ENCODE results near the gene CXCL17. TPM values are rescaled to one million over a fixed set of nuclear protein-coding genes. Genes with fewer than 3 reads are reported as not detected.

The CXCL17 gene
- total RNA-seq, 2 experiments from 2014 or later, result not detected

DNA sequence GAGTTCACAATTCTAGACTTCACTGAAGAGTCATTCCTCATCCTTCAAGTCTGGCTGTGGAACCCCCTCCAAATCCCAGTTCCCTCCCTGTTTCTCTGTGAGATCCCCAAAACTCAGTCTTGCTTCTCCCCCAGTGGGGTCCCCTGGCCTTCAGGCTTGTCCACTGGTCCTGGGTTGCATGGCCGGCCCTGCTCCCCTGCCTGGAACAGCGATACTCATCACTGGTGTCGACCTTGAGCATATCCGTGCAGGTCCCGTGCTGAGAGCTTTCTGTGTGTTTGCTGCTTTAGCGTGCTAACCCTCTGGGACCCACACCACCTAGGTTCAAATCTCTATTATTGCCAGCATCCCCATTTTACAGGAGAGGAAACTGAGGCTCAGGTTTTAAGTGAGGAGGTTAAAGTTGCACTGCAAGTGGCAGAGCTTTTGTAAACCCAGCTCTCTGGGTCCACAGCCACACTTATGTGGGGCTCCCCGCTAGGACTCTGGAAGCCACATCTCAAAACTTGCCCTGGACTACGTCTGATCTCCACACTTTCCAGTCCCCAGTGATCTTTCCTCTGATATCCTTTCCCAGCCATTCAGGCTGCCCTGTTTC, 31.1 kb downstream of the CXCL17 start:
- CTCF ChIA-PET, result interaction anchor here (0.7 to 1.4 kb wide), 2 partner anchors 29 to 118 kb away, joined by 3 read pairs; no protein-coding TSS in a partner anchor
- POLR2A ChIA-PET, result no interaction called here

DNA sequence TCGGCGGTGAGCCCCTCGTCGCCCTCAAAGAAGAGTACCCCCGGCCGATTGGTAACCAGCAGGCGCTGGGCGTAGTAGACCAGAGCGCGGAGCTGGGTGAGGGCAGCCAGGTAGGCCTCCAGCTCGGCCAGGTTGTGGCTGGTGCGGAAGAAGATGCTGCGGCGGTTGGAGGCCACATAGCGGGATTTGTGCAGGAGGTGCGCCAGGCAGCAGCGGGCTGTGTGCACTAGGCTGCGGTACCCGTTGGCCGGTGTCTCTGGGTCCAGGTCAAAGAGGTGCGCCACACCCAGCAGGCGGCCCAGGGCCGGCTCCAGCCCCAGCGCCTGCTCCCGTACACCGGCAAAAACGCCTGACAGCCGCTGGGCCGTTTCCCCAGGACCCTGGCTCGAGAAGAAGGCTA, 32.4 kb downstream of the CXCL17 start:
- ChIA-PET CTCF (interaction anchor here (0.7 kb wide), 1 partner anchor 9 kb away, joined by 3 read pairs; no protein-coding TSS in a partner anchor), POLR2A (no interaction called here)

DNA sequence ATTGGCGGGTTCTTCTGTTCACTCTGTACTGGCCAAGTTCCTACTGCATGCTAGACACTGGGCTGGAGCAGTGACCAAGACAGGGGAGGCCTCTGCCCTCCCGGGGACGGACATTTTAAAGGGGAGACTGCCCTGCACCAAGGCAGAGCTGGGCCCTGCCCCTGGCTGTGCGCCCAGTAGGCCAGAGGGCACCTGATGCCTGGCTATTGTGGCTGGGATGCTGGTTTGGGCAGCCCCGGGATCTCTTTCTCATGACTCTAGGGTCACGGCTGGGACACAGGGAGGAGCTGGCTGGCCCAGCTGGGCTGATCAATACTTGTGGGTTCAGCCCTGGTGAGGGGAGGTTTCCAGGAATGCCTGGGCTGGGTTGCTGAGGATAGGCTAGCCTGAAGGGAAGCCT, 33.3 kb downstream of the CXCL17 start:
- ChIA-PET POLR2A (no interaction called here), CTCF (no interaction called here)

DNA sequence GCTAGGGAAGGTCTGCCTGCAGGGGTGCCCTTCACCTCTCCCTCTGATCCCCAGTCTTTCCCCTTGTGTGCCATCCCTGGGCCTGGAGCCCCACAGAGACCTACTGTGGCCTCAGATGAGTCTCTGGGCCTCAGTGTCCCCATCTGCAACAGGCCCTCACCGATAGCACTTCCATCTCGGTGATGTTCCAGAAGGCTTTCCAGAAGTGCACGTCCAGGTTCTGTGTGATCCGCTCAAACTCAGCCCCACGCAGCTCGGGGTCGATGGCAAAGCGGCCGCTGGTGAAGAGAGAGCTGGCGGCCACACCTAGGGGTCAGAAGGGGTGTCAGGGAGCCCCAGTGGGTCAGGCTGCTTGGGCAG, 35.0 kb downstream of the CXCL17 start:
- CTCF ChIA-PET, result no interaction called here
- POLR2A ChIA-PET, result no interaction called here

DNA sequence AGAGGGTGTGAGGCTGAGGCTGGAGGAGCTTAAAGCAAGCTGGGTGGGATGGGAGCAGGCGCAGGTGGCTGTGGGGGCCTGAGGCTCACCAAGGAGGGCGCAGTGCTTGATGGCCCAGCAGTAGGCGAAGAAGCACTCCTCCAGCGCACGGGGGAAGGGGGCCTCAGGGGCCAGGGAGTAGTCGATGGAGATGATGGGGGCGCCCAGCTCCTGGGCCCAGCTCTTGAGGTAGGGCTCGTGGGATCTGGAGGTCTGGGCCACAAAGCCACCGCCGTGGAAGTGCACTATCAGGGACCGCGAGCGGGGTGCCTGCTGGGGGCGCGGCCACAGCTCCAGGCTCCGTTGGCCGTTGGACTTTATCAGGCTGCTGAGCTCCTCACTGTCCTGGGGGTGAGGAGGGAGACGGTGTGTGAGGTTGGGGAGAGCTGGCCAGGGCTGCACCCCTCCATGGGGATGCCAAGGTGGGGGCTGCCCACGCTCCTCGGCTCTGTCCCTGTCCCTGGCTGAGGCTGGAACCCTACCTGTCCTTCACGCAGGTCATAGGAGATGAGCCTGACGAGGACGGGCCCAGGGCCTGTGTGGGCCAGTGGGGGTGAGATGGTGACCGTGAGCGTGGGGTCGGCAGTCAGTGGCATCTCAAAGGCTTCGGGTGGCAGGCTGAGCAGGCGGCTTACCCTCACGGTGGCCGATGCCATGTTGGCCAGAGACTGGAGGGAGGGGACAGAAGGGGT, 35.5 kb downstream of the CXCL17 start:
- CTCF ChIA-PET, result interaction anchor here (0.6 to 1.3 kb wide), 2 partner anchors 12 to 571 kb away, joined by 3 to 6 read pairs; no protein-coding TSS in a partner anchor
- POLR2A ChIA-PET, result no interaction called here

DNA sequence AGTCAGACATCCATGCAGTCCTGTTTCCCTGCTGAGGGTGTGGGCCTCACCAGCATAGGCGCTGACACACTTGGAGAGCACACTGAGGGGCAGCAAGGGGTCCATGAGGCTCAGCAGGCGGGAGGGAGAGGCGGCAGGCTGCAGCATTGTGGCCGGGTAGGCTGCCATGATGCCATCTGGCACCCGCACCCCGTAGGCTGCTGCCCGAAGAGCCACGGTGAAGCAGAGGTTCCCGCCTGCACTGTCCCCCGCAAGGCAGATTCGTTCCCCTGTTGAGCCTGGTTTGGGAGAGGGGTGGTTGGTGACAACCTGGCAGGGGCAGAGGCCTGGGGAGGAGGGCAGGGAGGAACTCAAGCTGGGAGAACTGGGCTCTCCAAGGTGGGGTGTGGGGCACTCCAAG, 36.6 kb downstream of the CXCL17 start:
- POLR2A ChIA-PET, result no interaction called here
- CTCF ChIA-PET, result interaction anchor here (1.3 kb wide), 1 partner anchor 14 kb away, joined by 6 read pairs; no protein-coding TSS in a partner anchor

DNA sequence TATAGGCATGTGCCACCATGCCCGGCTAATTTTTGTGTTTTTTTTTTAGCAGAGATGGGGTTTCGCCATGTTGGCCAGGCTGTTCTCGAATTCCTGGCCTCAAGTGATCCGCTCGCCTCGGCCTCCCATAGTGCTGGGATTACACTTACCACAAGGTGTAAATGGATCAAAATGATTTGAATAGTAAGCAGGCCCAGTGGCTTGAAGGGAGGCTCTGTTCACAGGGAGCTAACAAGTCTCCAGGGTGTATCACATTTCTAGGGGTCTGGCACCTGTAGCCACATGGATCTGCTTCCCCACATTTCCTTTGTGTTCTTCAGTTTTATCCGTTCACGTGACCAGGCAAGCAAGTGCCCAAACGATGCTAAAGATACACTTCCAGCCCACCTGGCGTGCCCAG, 39.2 kb downstream of the CXCL17 start:
- ChIA-PET CTCF (interaction anchor here (1.7 kb wide), 1 partner anchor 37 kb away, joined by 4 read pairs; no protein-coding TSS in a partner anchor), POLR2A (interaction anchor here (0.6 kb wide), 1 partner anchor 1545 kb away, joined by 11 read pairs; no protein-coding TSS in a partner anchor)

- CTCF ChIA-PET, result interaction anchor here (0.6 to 4.9 kb wide), 6 partner anchors 16 to 293 kb away, joined by 3 to 20 read pairs (median 3); no protein-coding TSS in a partner anchor
These were observed 40.2 kb downstream of the CXCL17 start for GRCh38 chr19:42402376-42403116.

DNA sequence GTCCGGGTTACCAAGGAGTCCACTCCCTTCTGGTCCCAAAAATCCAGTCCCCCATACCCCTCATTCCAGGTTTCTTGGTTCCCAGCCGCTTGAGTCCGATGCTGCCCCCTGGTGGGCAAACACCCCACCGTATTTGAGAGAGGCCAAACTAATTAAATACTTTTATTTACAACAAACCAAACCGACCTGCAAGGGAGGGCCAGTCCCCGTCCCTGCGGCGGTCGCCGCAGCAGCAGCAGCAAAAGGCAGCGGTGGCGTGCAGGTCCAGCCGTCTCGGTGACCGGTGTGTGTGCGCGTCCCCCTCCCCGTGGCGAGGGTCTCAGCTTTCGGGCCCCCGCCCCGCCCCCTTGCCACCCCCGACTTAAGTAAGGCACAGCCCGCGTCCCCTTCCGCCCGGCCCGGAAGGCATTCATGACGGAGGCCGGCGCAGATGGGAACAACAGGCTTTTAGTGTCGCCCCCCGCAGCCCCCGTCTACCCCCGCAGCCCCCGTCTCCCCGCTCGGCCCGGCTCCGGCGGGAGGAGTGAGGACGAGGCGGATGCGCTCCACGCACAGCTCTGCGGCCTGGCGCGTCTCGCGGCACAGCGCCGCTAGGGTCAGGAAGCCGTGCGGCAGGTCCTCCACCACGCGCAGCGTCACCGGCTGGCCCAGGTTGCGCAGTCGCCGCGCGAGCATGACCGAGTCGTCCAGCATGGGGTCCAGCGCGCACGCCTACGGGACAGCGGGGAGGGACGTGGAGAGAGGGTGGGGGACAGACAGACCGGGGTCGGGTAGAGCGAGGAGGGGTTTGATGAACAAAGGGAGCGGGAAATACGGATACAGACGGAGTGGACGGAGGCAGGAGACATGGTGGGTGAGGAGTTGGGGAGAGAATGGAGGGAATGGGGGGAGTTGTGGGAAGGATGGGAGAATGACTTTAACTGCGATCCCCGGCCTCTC, 41.1 kb downstream of the CXCL17 start:
- ChIA-PET POLR2A (interaction anchor here (0.6 kb wide), 1 partner anchor 146 kb away, joined by 3 read pairs; no protein-coding TSS in a partner anchor), CTCF (interaction anchor here (0.6 to 4.9 kb wide), 12 partner anchors 9 to 292 kb away, joined by 3 to 20 read pairs (median 3); no protein-coding TSS in a partner anchor)

More at GRCh38 chr19:42402376-42403116, 40.2 kb downstream of the CXCL17 start:
- POLR2A ChIA-PET, result interaction anchor here (0.6 kb wide), 1 partner anchor 147 kb away, joined by 3 read pairs; no protein-coding TSS in a partner anchor

DNA sequence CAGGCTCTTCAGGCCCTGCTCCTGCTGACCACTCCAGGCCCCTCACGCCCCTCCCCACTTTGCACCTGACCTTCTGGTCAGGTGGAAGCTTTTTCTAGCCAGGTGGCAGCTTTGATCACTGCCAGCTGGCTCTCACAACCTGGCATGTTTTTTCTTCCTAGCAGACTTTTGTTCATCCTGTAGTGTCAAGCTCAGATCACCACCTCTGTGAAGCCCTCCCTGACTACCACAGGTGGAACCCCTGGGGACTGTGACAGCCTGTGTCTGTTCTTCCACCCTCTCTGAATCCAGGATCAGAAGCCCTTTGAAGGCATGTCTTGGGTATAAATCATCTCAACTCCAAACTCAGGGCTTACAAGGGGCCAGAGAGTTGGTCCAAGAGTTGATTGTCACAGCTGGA, 42.3 kb downstream of the CXCL17 start:
- CTCF ChIA-PET, result interaction anchor here (1.1 to 4.9 kb wide), 5 partner anchors 12 to 40 kb away, joined by 3 to 20 read pairs (median 4); no protein-coding TSS in a partner anchor
- POLR2A ChIA-PET, result interaction anchor here (0.5 kb wide), 1 partner anchor 18 kb away, joined by 3 read pairs; no protein-coding TSS in a partner anchor

DNA sequence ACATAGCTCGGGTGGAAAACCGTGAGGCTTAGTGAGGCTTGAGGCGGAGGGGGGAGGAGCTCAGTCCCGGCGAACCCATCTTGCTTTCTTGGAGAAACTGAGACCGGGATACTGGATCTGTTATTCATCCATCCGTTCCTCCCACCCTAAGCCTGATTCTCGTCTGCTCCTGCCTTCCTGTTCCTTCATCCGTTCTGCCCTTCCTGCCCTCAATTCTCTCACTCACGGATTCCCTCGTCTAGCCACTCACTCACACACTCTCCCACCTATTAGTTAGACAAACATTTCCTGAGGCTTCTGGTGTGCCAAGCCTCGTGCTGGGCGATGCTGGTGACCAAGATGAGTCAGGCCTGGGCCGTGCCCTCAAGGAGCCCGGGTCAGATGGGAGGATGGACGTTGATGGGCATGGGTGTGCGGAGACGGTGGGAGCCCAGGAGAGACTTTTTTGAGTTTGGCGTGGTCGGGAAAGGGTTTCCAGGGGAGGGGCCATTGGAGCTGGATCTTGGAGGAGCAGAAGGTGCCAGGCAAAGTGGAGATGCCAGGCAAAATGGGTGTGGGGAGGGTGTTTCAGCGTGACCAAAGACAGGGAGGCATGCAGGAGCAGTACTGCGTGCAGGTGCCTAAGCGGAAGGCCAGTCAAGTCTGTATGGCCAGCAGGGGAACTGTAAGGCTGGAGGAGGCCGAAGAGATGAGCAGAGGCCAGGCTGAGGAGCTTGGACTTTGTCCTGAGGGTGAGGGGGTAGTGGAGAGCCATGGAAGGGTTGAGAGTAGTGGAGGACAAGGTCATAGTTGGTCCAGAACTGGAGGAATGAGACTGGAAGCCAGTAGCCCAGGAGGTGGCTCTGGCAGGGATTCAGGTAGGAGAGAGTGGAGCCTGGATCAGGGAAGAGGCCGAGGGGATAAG, 45.2 kb downstream of the CXCL17 start:
- POLR2A ChIA-PET, result interaction anchor here (0.5 to 0.7 kb wide), 4 partner anchors 23 to 534 kb away, joined by 3 to 8 read pairs (median 5); no protein-coding TSS in a partner anchor
- CTCF ChIA-PET, result interaction anchor here (1.4 kb wide), 1 partner anchor 11 kb away, joined by 4 read pairs; no protein-coding TSS in a partner anchor

GRCh38 chr19:42396381-42397262, 46.1 kb downstream of the CXCL17 start:
- POLR2A ChIA-PET, result interaction anchor here (0.5 to 1.3 kb wide), 4 partner anchors 23 to 533 kb away, joined by 3 to 8 read pairs (median 5); no protein-coding TSS in a partner anchor

DNA sequence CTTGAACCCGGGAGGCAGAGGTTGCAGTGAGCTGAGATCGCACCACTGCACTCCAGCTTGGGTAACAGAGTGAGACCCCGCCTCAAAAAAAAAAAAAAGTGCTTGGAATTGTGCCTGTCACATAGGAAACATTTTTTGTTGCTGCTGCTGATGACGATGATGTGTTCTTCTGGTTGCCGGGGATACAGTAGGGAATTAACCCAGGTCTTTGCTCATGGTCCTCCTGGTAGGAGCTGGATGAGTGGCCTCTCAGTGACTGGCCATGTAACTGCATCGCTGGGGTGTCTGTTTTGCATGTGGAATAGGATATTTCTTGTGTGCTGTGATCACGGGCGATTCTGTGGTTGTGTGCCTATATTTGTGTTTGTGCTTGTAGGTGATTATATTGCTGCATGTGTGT, 48.0 kb downstream of the CXCL17 start:
- CTCF ChIA-PET, result no interaction called here
- POLR2A ChIA-PET, result no interaction called here

More at GRCh38 chr19:42396381-42397262, 46.1 kb downstream of the CXCL17 start:
- CTCF ChIA-PET, result interaction anchor here (1.4 kb wide), 1 partner anchor 10 kb away, joined by 4 read pairs; no protein-coding TSS in a partner anchor

- CTCF ChIA-PET, result no interaction called here
- POLR2A ChIA-PET, result no interaction called here
These were observed 50.6 kb downstream of the CXCL17 start for GRCh38 chr19:42392165-42392564.

- CTCF ChIA-PET, result no interaction called here
- POLR2A ChIA-PET, result no interaction called here
These were observed 52.8 kb downstream of the CXCL17 start, which contains the start of gene CNFN for GRCh38 chr19:42389899-42390298. Gene CNFN, minus strand, starts transcription at chr19:42390297. Its CDS starts 1,260 bp downstream, at chr19:42389037.

- POLR2A ChIA-PET, result no interaction called here
- CTCF ChIA-PET, result interaction anchor here (1.3 kb wide), 1 partner anchor 12 kb away, joined by 3 read pairs; no protein-coding TSS in a partner anchor
These were observed 53.8 kb downstream of the CXCL17 start for GRCh38 chr19:42388851-42389489.

All from activated CD8-positive, alpha-beta memory T cell treated with anti-CD3 and anti-CD28 coated beads for 36 hours (primary cell).